PC-3 (cell line): ENCODE results near the gene SEMA4C. TPM values are rescaled to one million over a fixed set of nuclear protein-coding genes. Genes with fewer than 3 reads are reported as not detected.

Experiments used
- ATAC-seq: fragments of 200-7000 bp; cut with Tn5 transposase; 2 replicates; pipeline ENCODE4 v1.9.1; 2020; ENCODE audit warnings: mild to moderate bottlenecking, moderate library complexity
- BruUV-seq: library from RNA; stranded (reverse); fragments of 400-500 nt; replicated peaks from 2 replicates; lab custom pipeline; 2021; lab: Mats Ljungman, UMichigan
- CTCF ChIA-PET: fragments of 300-600 bp; sonication (Branson Sonifier 250); formaldehyde crosslinking; loops from one replicate; lab custom pipeline; 2022; ENCODE audit warnings: antibody characterized with exemption; lab: Charles Lee
- POLR2A ChIA-PET: fragments of 300-600 bp; sonication (Branson Sonifier 250); formaldehyde crosslinking; loops from one replicate; lab custom pipeline; 2022; ENCODE audit warnings: antibody characterized with exemption; ENCODE audit not compliant: unreplicated experiment; lab: Charles Lee
- DNase-seq: peaks from one replicate; pipeline ENCODE4 v3.0.0-alpha.2; 2015
- H2AFZ ChIP-seq: fragments of 300-600 bp; sonication (generic); 2 replicates; pipeline ENCODE4 v1.6.0; 2016; ENCODE audit warnings: antibody characterized with exemption, low read length
- H3F3A ChIP-seq: fragments of 300-600 bp; sonication (generic); one replicate; pipeline ENCODE4 v1.6.0; 2017; ENCODE audit warnings: antibody characterized with exemption, low read length, control low read depth, mild to moderate bottlenecking; ENCODE audit not compliant: unreplicated experiment
- H3K27ac ChIP-seq: fragments of 300-600 bp; sonication (generic); 2 replicates; pipeline ENCODE4 v1.5.1; 2016; ENCODE audit warnings: mild to moderate bottlenecking, low read length
- H3K27me3 ChIP-seq: fragments of 300-600 bp; sonication (generic); 2 replicates; pipeline ENCODE4 v1.6.1; 2016; ENCODE audit warnings: low read length, mixed read lengths
- H3K36me3 ChIP-seq: fragments of 300-600 bp; sonication (generic); 2 replicates; pipeline ENCODE4 v1.6.1; 2016; ENCODE audit warnings: low read depth, mixed run types, low read length, mixed read lengths
- H3K4me1 ChIP-seq: fragments of 300-600 bp; sonication (generic); 2 replicates; pipeline ENCODE4 v1.5.1; 2016; ENCODE audit warnings: low read length; ENCODE audit not compliant: insufficient read depth
- H3K4me2 ChIP-seq: fragments of 300-600 bp; sonication (generic); 2 replicates; pipeline ENCODE4 v1.6.0; 2016; ENCODE audit warnings: low read length
- H3K4me3 ChIP-seq: fragments of 300-600 bp; sonication (generic); 2 replicates; pipeline ENCODE4 v1.5.1; 2016; ENCODE audit warnings: mild to moderate bottlenecking, low read length, mixed read lengths
- H3K79me2 ChIP-seq: fragments of 300-600 bp; sonication (generic); 2 replicates; pipeline ENCODE4 v1.6.1; 2017; ENCODE audit warnings: low read length, mixed read lengths
- H3K9ac ChIP-seq: fragments of 300-600 bp; sonication (generic); 2 replicates; pipeline ENCODE4 v1.6.0; 2016; ENCODE audit warnings: mild to moderate bottlenecking, low read length
- H3K9me2 ChIP-seq: fragments of 300-600 bp; sonication (generic); replicated peaks from 2 replicates; pipeline ENCODE4 v1.6.1; 2016; ENCODE audit warnings: mixed run types, low read length, mixed read lengths
- H3K9me3 ChIP-seq: fragments of 300-600 bp; sonication (generic); 2 replicates; pipeline ENCODE4 v1.6.1; 2016; ENCODE audit warnings: low read length, mixed read lengths
- H4K20me1 ChIP-seq: fragments of 300-600 bp; sonication (generic); 2 replicates; pipeline ENCODE4 v1.6.1; 2016; ENCODE audit warnings: low read length, mixed read lengths
- EZH2 ChIP-seq: fragments of 300-600 bp; sonication (generic); IDR thresholded peaks from one replicate; pipeline ENCODE4 v1.6.1; 2017; ENCODE audit warnings: antibody characterized with exemption, mild to moderate bottlenecking, low read length; ENCODE audit not compliant: unreplicated experiment
- EZH2phosphoT487 ChIP-seq: fragments of 300-600 bp; sonication (generic); IDR thresholded peaks from 2 replicates; pipeline ENCODE4 v1.6.1; 2018; ENCODE audit warnings: mild to moderate bottlenecking, antibody characterized with exemption, low read length, borderline replicate concordance
- intact Hi-C: fragments of 100-400 bp; cut with micrococcal nuclease; formaldehyde crosslinking; loops from 2 replicates; pipeline ENCODE4 v1.9.0; 2023
- total RNA-seq: library from RNA; depleted of rRNA; stranded (reverse); fragments of >200 nt; gene quantifications from 2 replicates; pipeline ENCODE4 v1.2.3, GENCODE V29; 2014
- TF ChIP-seq, protein P1 (sequence below): fragments of 300-600 bp; sonication (generic); conservative IDR thresholded peaks from 2 replicates; pipeline ENCODE4 v1.5.1; 2017; ENCODE audit warnings: antibody characterized with exemption, low read depth, mild to moderate bottlenecking, low read length

Gene SEMA4C
- total RNA-seq, 1 experiment from 2014 or later = 20.6 TPM

DNA sequence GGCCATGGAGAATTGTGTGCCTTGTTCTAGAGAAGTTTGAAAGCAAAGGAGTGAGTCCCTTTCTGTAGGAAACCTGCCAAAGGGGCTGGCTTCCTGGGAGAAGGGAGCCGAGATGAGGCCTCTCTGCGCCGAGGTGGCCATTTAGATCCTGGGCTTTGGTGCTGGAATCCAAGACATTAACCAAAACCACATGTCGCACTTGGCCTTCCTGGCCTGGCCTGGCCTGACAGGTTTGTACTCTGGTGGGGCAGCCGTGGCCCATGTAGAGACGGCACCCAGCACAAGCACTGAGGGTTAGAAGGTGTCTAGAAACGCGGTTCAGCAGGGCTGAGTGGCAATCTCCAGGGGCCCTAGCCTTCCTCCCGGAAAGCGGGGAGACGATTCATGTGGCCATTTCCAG lies 46.7 kb downstream of the SEMA4C start:
- Histone ChIP-seq H3K27ac (no peak overlapping the region), H3K36me3 (no peaks in the 10 kb centered on the region; the same call in 1 of the 2 replicates), H4K20me1 (peaks cover 39% of the 10 kb centered on the region), H3K9me2 (no peaks in the 10 kb centered on the region), H2AFZ (no peak overlapping the region), H3K9ac (no peak overlapping the region), H3K79me2 (peaks cover 66% of the 10 kb centered on the region), H3K4me2 (no peak overlapping the region), H3F3A (no peaks in the 10 kb centered on the region), H3K27me3 (no peaks in the 10 kb centered on the region), H3K9me3 (no peaks in the 10 kb centered on the region), H3K4me3 (no peak overlapping the region), H3K4me1 (peaks cover 21% of the 10 kb centered on the region)
- intact Hi-C loops = no loop called here
- BruUV-seq = no TSS peak
- no peak for ATAC-seq
- ChIA-PET CTCF (no interaction called here), POLR2A (no interaction called here)
- TF ChIP-seq EZH2phosphoT487 (no peak), EZH2 (no peak)
- TF ChIP-seq, protein P1, sequence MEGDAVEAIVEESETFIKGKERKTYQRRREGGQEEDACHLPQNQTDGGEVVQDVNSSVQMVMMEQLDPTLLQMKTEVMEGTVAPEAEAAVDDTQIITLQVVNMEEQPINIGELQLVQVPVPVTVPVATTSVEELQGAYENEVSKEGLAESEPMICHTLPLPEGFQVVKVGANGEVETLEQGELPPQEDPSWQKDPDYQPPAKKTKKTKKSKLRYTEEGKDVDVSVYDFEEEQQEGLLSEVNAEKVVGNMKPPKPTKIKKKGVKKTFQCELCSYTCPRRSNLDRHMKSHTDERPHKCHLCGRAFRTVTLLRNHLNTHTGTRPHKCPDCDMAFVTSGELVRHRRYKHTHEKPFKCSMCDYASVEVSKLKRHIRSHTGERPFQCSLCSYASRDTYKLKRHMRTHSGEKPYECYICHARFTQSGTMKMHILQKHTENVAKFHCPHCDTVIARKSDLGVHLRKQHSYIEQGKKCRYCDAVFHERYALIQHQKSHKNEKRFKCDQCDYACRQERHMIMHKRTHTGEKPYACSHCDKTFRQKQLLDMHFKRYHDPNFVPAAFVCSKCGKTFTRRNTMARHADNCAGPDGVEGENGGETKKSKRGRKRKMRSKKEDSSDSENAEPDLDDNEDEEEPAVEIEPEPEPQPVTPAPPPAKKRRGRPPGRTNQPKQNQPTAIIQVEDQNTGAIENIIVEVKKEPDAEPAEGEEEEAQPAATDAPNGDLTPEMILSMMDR = no peak
- DNase-seq = no peak

DNA sequence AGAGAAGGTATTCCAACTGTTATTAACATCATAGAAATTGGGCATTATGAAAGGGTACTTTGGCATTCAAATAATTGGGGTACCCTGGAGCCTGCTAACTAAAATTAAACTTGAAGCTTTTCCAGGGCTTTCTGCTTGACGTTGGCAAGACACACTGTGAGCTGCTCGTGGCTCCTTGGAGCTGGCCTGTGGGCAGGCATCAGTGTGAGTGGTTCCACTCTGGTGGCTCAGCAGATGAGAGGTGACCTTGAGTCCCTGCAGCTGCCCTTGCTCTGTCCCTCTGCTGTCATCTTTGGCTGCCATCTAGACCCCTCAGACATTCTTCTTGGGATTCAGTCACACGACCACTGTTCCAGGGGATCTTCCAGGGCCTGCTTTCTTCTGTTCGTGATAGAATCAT lies 47.1 kb downstream of the SEMA4C start:
- Histone ChIP-seq H3K27me3 (no peaks in the 10 kb centered on the region), H4K20me1 (peaks cover 43% of the 10 kb centered on the region), H3K4me1 (peaks cover 25% of the 10 kb centered on the region), H3K9me3 (no peaks in the 10 kb centered on the region), H3K9me2 (no peaks in the 10 kb centered on the region), H3K9ac (no peak overlapping the region), H3K4me3 (no peak overlapping the region), H2AFZ (no peak overlapping the region), H3F3A (no peaks in the 10 kb centered on the region), H3K27ac (no peak overlapping the region), H3K4me2 (no peak overlapping the region), H3K36me3 (no peaks in the 10 kb centered on the region; the same call in 1 of the 2 replicates), H3K79me2 (peaks cover 70% of the 10 kb centered on the region)
- DNase-seq (no peak), ATAC-seq (no peak)
- TF ChIP-seq EZH2phosphoT487 = no peak
- ChIA-PET CTCF (no interaction called here), POLR2A (no interaction called here)
- no TSS peak for BruUV-seq
- intact Hi-C loops = no loop called here

DNA sequence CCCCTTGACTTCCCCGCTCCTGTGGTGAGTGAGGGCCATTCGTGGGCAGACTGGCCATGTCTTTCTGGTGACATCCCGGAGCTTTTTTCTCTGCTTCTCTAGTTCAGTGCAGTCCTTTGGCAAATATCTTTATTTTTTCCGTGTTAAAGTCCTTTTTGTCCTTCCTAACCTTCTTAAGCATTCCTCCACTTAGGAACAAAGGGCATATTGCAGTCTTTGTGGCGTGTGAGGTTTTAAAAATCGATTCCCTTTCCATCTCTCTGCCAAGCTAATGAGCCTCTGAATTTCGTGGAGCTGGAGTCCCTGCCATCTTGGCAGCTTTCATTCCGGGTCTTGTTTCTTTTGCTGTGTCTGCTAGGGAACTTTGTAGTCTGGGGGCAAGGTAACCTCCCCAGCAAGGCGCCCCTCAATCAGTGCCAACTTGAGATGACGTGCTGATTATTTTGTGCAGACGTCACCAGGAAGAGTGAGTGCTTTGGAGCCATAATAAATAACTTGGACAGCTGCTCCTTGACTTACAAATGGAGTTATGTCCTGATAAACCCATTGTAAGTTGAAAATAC lies 48.7 kb downstream of the SEMA4C start:
- H3K79me2 ChIP-seq = peaks cover 78% of the 10 kb centered on the region
- peaks cover 28% of the 10 kb centered on the region for H3K4me1 ChIP-seq
- intact Hi-C loops = no loop called here
- ChIA-PET POLR2A (no interaction called here), CTCF (no interaction called here)
- peaks cover 47% of the 10 kb centered on the region for H4K20me1 ChIP-seq
- H3K4me3 ChIP-seq = no peak overlapping the region
- no peaks in the 10 kb centered on the region for H3K36me3 ChIP-seq
- no peaks in the 10 kb centered on the region for H3K9me3 ChIP-seq
- no peak overlapping the region for H3K27ac ChIP-seq
- no peak overlapping the region for H3K4me2 ChIP-seq
- no TSS peak for BruUV-seq
- no peak overlapping the region for H2AFZ ChIP-seq
- H3K27me3 ChIP-seq = no peaks in the 10 kb centered on the region
- ATAC-seq (no peak), DNase-seq (no peak)
- H3K9ac ChIP-seq = no peak overlapping the region
- TF ChIP-seq, protein P1 = no peak
- TF ChIP-seq EZH2 (no peak), EZH2phosphoT487 (no peak)
- no peaks in the 10 kb centered on the region for H3K9me2 ChIP-seq
- no peaks in the 10 kb centered on the region for H3F3A ChIP-seq
